Measurements from ENCODE around the gene FAM3A. TPM values are rescaled to one million over a fixed set of nuclear protein-coding genes. Genes with fewer than 3 reads are reported as not detected.

FAM3A gene
- total RNA-seq, 1 donor from 2014 or later, result 4.5 TPM

GRCh38 chrX:154459832-154460231, 56.2 kb downstream of the FAM3A start:
- H3K27ac ChIP-seq, result no peak overlapping the region
- H3K9ac ChIP-seq, result no peak overlapping the region

GRCh38 chrX:154458954-154459778, 56.9 kb downstream of the FAM3A start:
- H3K4me1 Mint-ChIP-seq, result peaks cover 3% of the 10 kb centered on the region
- H3K9me3 Mint-ChIP-seq, result peaks cover 22% of the 10 kb centered on the region
- Histone ChIP-seq H3K9me3 (ENCODE audit: low read depth) (no peaks in the 10 kb centered on the region), H3K36me3 (no peaks in the 10 kb centered on the region), H2AFZ (replicated peaks) (no peak overlapping the region), H4K20me1 (ENCODE audit: low read depth) (peaks cover 10% of the 10 kb centered on the region), H3K79me2 (ENCODE audit: low read depth) (peaks cover 7% of the 10 kb centered on the region), H3K27ac (no peak overlapping the region), H3F3A (ENCODE audit: low read depth) (peaks cover 6% of the 10 kb centered on the region), H3K9ac (no peak overlapping the region), H3K27me3 (no peaks in the 10 kb centered on the region), H3K4me2 (peak overlapping the region; percentile 72), H3K4me1 (peaks cover 6% of the 10 kb centered on the region), H3K4me3 (peak overlapping the region; percentile 68)
- TF ChIP-seq EZH2 (IDR thresholded peaks at IDR 0.05) (no peak), CTCF (IDR thresholded peaks at IDR 0.05) (no peak), EZH2phosphoT487 (IDR thresholded peaks at IDR 0.05) (no peak)
- no peak overlapping the region for H3K27ac Mint-ChIP-seq
- peak overlapping the region; percentile 90 for H3K4me3 Mint-ChIP-seq
- H3K36me3 Mint-ChIP-seq, result peaks cover 9% of the 10 kb centered on the region
- DNase-seq (ENCODE audit: low spot score), result peak; percentile 35
- H3K27me3 Mint-ChIP-seq (ENCODE audit: insufficient read depth, low read depth), result peaks cover 19% of the 10 kb centered on the region

More at GRCh38 chrX:154459832-154460231, 56.2 kb downstream of the FAM3A start:
- Histone ChIP-seq H3K9me3 (ENCODE audit: low read depth) (no peaks in the 10 kb centered on the region), H3K27me3 (no peaks in the 10 kb centered on the region), H3K4me2 (peak overlapping the region; percentile 72), H3K4me3 (no peak overlapping the region), H3K36me3 (no peaks in the 10 kb centered on the region), H3K79me2 (ENCODE audit: low read depth) (peaks cover 7% of the 10 kb centered on the region), H2AFZ (replicated peaks) (no peak overlapping the region), H3K4me1 (peaks cover 6% of the 10 kb centered on the region), H4K20me1 (ENCODE audit: low read depth) (peaks cover 10% of the 10 kb centered on the region), H3F3A (ENCODE audit: low read depth) (peaks cover 6% of the 10 kb centered on the region)
- no peak for DNase-seq (ENCODE audit: low spot score)
- H3K4me3 Mint-ChIP-seq, result peak overlapping the region; percentile 90
- no peak overlapping the region for H3K27ac Mint-ChIP-seq
- H3K9me3 Mint-ChIP-seq, result peaks cover 18% of the 10 kb centered on the region
- no peak for TF ChIP-seq EZH2phosphoT487 (IDR thresholded peaks at IDR 0.05)
- TF ChIP-seq CTCF (IDR thresholded peaks at IDR 0.05), result no peak
- no peak for TF ChIP-seq EZH2 (IDR thresholded peaks at IDR 0.05)
- peaks cover 9% of the 10 kb centered on the region for H3K36me3 Mint-ChIP-seq
- H3K27me3 Mint-ChIP-seq (ENCODE audit: insufficient read depth, low read depth), result peaks cover 13% of the 10 kb centered on the region
- H3K4me1 Mint-ChIP-seq, result peaks cover 3% of the 10 kb centered on the region

- peak; percentile 74 for DNase-seq (ENCODE audit: low spot score)
- H3K4me3 Mint-ChIP-seq, result peak within 1 kb of the TSS; percentile 95
- peaks cover 10% of the 10 kb centered on the region for H4K20me1 ChIP-seq (ENCODE audit: low read depth)
- peaks cover 6% of the 10 kb centered on the region for H3K4me1 ChIP-seq
- H3K9ac ChIP-seq, result no peak within 1 kb of the TSS
- H3K79me2 ChIP-seq (ENCODE audit: low read depth), result peaks cover 7% of the 10 kb centered on the region
- H3K27ac ChIP-seq, result no peak within 1 kb of the TSS
- H3K9me3 Mint-ChIP-seq, result peaks cover 22% of the 10 kb centered on the region
- H3K4me1 Mint-ChIP-seq, result peaks cover 3% of the 10 kb centered on the region
- peaks cover 21% of the 10 kb centered on the region for H3K27me3 Mint-ChIP-seq (ENCODE audit: insufficient read depth, low read depth)
- TF ChIP-seq EZH2phosphoT487 (IDR thresholded peaks at IDR 0.05) (no peak), CTCF (IDR thresholded peaks at IDR 0.05) (no peak), EZH2 (IDR thresholded peaks at IDR 0.05) (no peak)
- H3K4me3 ChIP-seq, result peak within 1 kb of the TSS; percentile 68
- H3K36me3 ChIP-seq, result no peaks in the 10 kb centered on the region
- H3K4me2 ChIP-seq, result peak within 1 kb of the TSS; percentile 72
- peaks cover 9% of the 10 kb centered on the region for H3K36me3 Mint-ChIP-seq
- no peaks in the 10 kb centered on the region for H3K27me3 ChIP-seq
- no peak within 1 kb of the TSS for H2AFZ ChIP-seq (replicated peaks)
- peak within 1 kb of the TSS; percentile 65 for H3K27ac Mint-ChIP-seq
- H3K9me3 ChIP-seq (ENCODE audit: low read depth), result no peaks in the 10 kb centered on the region
- H3F3A ChIP-seq (ENCODE audit: low read depth), result peaks cover 6% of the 10 kb centered on the region
These were observed 57.7 kb downstream of the FAM3A start, which contains the start of gene PLXNA3 for GRCh38 chrX:154458116-154458953. Gene PLXNA3, plus strand, starts transcription at chrX:154458281. Its CDS starts 1,903 bp downstream, at chrX:154460184.

Data from neural progenitor cell (in vitro differentiated cells).